NCI-H187 treated with DMSO at 0.1 percent for 48 hours (cell line): ENCODE results near the gene NLGN2.

ENCODE experiments used
- DNase-seq: peaks from one replicate; lab custom pipeline; 2025; lab: John Stamatoyannopoulos, UW

Gene NLGN2

DNA sequence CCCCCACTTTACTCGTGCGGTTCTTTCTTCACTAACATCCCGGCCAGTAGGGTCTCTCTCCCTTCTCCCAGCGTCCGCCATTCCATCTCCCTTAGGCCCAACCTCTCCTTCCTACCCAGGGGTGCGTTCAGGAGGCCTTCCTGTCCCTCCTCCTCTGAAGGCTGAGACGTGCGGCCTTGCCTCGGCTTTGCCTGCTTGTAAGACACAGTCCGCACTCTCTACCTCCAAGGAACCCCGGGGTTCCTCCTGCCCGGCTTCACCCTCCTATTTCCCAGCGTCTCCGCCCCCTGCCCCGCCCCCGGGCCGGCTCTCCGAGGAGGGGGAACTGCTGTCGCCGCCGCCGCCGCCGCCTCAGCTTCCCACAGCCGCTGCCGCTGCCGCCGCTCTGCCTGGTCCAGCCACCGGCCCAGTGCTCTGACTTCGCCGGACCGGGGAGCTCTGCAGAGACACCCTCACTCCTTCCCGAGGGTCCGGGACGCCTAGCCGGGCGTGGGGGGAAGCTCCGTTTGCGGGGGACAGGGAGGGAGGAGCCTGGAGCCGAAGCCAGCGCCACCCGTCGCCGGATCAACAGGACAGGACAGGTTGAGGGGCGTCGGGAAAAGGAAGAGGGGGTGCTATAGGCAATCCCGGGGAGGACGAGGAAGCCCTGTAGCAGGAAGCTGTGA, 30.4 kb downstream of the NLGN2 start:
- DNase-seq = no peak

- DNase-seq = no peak
These were observed 31.2 kb downstream of the NLGN2 start for GRCh38 chr17:7438656-7439460.

GRCh38 chr17:7439462-7440112, 31.9 kb downstream of the NLGN2 start, which contains the start of gene FGF11:
Gene FGF11, plus strand, starts transcription at chr17:7439512. Its CDS starts 109 bp downstream, at chr17:7439621.
- no peak for DNase-seq

GRCh38 chr17:7440113-7440833, 32.6 kb downstream of the NLGN2 start:
- DNase-seq = no peak

DNA sequence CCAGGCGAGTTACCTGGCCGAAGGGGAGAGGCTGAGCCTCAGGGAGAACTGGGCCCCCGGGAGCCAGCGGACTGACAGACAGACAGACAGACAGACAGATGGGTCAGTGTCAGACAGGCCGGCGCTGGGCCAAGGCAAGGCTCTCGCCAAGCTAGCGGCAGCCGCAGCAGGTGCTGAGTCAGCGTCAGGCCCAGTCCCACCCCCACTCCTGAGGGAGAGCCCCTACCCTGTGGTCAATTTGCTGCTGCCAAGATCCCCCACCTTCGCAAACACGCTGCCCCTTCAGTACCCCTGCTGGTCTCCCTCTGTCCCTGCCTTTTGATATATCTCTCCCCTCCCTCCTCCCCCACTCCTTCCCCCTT, 33.2 kb downstream of the NLGN2 start:
- no peak for DNase-seq

DNA sequence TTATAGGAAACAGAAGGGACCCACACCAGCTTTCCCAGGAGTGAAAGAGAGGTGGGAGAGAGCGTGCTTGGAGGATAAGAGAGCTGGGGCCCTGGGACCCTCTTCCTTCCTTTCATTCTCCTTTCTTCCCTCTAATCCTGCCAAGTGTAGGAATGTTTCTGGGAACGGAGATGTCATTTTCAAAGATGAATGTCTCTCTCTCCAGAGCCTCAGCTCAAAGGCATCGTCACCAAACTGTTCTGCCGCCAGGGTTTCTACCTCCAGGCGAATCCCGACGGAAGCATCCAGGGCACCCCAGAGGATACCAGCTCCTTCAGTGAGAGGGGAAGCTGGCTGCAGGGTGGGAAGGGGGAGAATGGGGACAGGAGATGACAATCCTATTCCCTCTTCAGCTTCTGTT, 33.6 kb downstream of the NLGN2 start:
- DNase-seq = no peak

DNA sequence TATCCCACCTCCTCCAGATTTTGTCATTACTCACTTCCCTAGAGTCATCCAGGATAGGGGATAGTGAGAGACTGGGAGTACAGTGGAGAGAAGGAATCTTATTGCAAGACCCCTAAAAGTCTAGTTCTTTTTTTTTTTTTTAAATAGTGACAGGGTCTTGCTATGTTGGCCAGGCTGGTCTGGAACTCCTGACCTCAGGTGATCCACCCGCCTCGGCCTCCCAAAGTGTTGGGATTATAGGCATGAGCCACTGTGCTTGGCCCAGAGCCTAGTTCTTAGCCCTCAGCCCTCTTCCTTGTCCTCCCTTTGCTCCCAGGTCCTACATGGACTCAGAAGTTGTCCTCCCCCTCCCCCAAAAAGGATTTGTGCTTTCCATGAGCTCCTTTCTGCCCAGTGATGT, 34.5 kb downstream of the NLGN2 start:
- DNase-seq = no peak

DNA sequence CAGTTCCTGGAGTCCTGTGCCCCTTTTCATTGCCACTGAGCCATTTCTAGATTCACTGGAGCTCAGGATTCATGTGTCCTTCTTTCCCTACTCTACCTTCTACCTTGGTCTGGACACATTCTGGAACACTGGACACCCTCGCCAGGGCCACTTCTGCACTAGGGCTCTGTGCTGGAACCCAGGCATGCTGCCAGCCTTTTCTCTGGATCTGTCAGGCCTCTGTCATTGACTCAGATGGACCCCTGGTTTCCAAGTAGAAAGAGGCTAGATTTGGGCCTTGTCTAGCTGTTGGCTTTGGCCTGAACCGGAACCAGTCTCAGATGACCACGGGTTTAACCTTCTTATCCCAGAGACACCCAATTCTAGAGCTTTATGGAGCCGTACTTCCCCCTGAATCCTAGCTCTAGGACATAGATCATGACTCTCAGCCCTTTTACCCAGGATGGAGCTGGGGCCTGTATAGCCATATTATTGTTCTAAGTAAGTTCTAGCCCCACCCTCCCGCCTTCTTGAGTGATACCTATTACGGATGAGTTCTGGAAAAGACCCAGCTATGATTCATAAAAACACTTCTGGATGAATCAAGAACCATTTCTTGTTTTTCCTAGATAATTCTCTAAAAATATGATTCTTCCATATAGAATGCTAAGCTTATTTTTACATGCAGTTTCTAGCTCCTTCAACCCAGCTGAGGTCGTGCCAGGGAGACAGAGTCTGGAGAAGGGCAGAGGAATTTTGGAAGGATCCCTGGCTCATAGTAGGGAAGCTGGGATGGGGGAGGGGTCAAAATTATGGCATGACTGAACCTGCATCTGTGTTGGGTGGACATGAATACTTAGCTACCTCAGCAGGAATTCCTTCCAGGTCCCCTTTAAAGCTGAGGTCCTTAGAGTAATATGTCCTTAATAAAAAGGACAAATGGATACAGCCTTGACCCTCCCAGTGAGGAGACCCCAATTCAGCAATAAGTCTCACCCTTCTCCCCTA, 36.1 kb downstream of the NLGN2 start:
- no peak for DNase-seq

DNA sequence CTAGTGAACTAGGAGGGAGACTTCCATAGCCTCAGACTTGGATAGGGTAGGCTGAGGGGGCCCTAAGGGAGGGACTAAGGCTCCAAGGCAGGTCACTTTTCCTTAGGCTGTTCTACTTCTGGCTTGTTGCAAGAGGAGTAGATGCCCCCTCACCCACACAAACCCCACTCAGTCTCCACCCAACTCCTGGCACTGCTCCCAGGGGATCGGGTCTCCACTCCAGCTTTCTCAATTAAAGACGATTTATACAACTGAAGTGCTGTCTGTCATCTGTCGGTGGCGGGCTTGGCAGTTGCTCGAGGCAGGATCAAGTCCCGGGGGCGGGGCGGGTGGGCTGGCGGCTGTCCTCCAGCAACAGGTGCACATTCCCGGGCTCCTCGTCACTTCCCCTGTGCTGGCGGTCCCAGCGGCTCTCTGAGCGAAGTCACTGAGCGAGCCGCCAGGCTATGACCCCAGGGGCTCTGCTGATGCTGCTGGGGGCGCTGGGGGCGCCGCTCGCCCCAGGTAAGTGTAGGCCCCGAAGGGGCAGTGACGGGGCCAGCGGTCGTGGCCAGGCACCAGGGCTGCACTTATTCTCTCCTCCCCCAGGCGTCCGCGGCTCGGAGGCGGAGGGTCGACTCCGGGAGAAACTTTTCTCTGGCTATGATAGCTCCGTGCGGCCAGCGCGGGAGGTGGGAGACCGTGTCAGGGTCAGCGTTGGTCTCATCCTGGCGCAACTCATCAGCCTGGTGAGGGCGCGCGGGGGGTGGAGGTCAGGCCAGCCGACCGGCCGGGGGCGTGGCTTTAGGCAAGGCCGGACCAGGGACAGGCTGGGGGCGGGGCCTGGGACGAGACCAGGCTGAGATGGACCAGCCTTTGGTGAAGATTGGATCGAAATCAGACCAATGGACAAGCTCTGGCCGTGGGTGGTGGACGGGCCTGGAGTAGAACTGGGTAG, 37.3 kb downstream of the NLGN2 start, which contains the start of gene CHRNB1:
Gene CHRNB1 (plus strand): TSS at position 380 of the 937 bp plus-strand sequence. CDS start 67 bp downstream, at position 447.
- DNase-seq = no peak

GRCh38 chr17:7445619-7445968, 37.9 kb downstream of the NLGN2 start:
- DNase-seq = no peak

- DNase-seq = no peak
These were observed 40.8 kb downstream of the NLGN2 start for GRCh38 chr17:7448461-7448860.

- no peak for DNase-seq
These were observed 52.4 kb downstream of the NLGN2 start for GRCh38 chr17:7459961-7460545.

DNA sequence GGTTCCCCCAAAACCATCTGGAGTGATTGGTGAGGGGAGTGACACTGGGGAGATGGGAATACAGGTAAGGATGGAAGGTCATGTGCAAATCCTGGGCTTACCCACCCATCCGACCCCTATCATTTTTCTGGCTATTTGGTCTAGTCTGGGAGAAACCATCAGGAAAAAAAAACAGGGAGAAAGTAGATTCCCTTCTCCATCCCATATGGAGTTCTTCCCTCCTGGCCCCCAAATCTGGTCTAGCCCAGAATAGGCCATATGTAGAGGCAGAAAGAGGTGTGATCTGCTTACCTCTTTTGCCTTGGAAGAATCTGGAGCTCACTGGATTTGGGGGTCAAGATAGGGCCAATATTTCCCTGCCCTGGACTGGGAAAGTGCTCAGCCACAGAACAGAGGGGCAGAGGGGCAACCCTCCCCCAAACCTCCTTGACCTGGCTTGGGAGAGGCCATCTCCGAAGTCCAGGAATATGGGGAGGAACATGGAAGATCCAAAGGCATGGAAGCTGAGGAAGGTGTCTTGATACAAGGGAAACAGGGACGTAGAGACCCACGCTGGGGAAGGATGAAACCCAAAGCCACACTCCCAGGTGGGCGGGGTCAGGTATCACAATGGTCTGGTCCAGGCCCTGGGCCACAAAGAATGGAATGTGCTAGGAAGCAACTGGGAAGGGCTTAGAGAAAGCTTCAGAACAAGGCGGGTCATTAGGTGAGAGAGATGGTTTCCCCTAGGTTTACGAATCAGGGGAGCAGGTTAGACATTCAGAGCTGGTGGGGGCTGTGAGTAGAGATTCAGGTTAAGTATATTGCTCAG, 53.4 kb downstream of the NLGN2 start:
- DNase-seq = no peak

- no peak for DNase-seq
These were observed 55.1 kb downstream of the NLGN2 start for GRCh38 chr17:7462474-7463371.

- no peak for DNase-seq
These were observed 55.8 kb downstream of the NLGN2 start for GRCh38 chr17:7463372-7463846.

- no peak for DNase-seq
These were observed 56.4 kb downstream of the NLGN2 start for GRCh38 chr17:7464081-7464480.

- DNase-seq = no peak
These were observed 58.1 kb downstream of the NLGN2 start for GRCh38 chr17:7465597-7466275.
